ENCODE results near the gene POLR1H.

POLR1H gene

GRCh38 chr6:30062471-30063178 lies 1.6 kb downstream of the POLR1H start:
- no peak for DNase-seq
- ATAC-seq: no peak

- DNase-seq: no peak
- no peak for ATAC-seq
Observed at GRCh38 chr6:30063315-30063714, 2.2 kb downstream of the POLR1H start.

GRCh38 chr6:30066082-30066481 lies 5.0 kb downstream of the POLR1H start:
- ATAC-seq (no peak), DNase-seq (no peak)

GRCh38 chr6:30066577-30067459 lies 5.8 kb downstream of the POLR1H start, which contains the start of gene PPP1R11:
Gene PPP1R11, plus strand, starts transcription at chr6:30067198. Its CDS starts 213 bp downstream, at chr6:30067411.
- ATAC-seq (peak; percentile 99), DNase-seq (peak; percentile 98)

- ATAC-seq (no peak), DNase-seq (no peak)
Observed at GRCh38 chr6:30067460-30068139, 6.5 kb downstream of the POLR1H start.

GRCh38 chr6:30071081-30071818 lies 10.2 kb downstream of the POLR1H start:
- ATAC-seq (no peak), DNase-seq (peak; percentile 34)

GRCh38 chr6:30071858-30072257 lies 10.8 kb downstream of the POLR1H start:
- ATAC-seq (no peak), DNase-seq (no peak)

GRCh38 chr6:30073489-30074235 lies 12.6 kb downstream of the POLR1H start:
- no peak for DNase-seq

GRCh38 chr6:30074331-30075093 lies 13.4 kb downstream of the POLR1H start:
- ATAC-seq (no peak), DNase-seq (no peak)

More at GRCh38 chr6:30073489-30074235, 12.6 kb downstream of the POLR1H start:
- ATAC-seq: no peak

- DNase-seq (peak; percentile 15), ATAC-seq (no peak)
Observed at GRCh38 chr6:30075094-30075789, 14.2 kb downstream of the POLR1H start, which contains the start of gene RNF39. Gene RNF39, minus strand, starts transcription at chr6:30075769. Its CDS starts 184 bp downstream, at chr6:30075585.

- ATAC-seq (peak; percentile 11), DNase-seq (peak; percentile 29)
Observed at GRCh38 chr6:30075790-30076732, 15.0 kb downstream of the POLR1H start.

GRCh38 chr6:30077218-30077617 lies 16.2 kb downstream of the POLR1H start:
- ATAC-seq (no peak), DNase-seq (no peak)

- ATAC-seq: no peak
- no peak for DNase-seq
Observed at GRCh38 chr6:30087876-30088275, 26.8 kb downstream of the POLR1H start.

- ATAC-seq: no peak
- no peak for DNase-seq
Observed at GRCh38 chr6:30091577-30092381, 30.7 kb downstream of the POLR1H start.

GRCh38 chr6:30092852-30093543 lies 31.9 kb downstream of the POLR1H start:
- DNase-seq (no peak), ATAC-seq (no peak)

GRCh38 chr6:30093951-30094661 lies 33.0 kb downstream of the POLR1H start:
- ATAC-seq (no peak), DNase-seq (no peak)

All from stimulated activated naive CD8-positive, alpha-beta T cell treated with anti-CD3 and anti-CD28 coated beads, Interleukin-15, Interleukin-2, amounts not matched to agents 100 U/mL and 50 U/mL, for 24 hours (primary cell).